GM12878 (cell line): ENCODE results near the gene C3. TPM values are rescaled to one million over a fixed set of nuclear protein-coding genes. Genes with fewer than 3 reads are reported as not detected.

Experiments used
- ATAC-seq: fragments of 200-7000 bp; cut with Tn5 transposase; 3 replicates; pipeline ENCODE4 v1.9.1; 2020; ENCODE audit warnings: mild to moderate bottlenecking, moderate library complexity
- BruUV-seq: library from RNA; stranded (reverse); fragments of 400-500 nt; replicated peaks from 2 replicates; lab custom pipeline; 2021; lab: Mats Ljungman, UMichigan
- CTCF ChIA-PET: fragments of 300-600 bp; sonication (Branson Sonifier 250); formaldehyde crosslinking; extraction: SDS; loops from one replicate; lab custom pipeline; 2021; ENCODE audit warnings: inconsistent platforms; lab: Yijun Ruan, JAX
- POLR2A ChIA-PET: fragments of 350-600 bp; formaldehyde crosslinking; extraction: SDS; loops from one replicate; lab custom pipeline; 2021; ENCODE audit warnings: inconsistent platforms; lab: Charles Lee
- RAD21 ChIA-PET: fragments of 300-600 bp; sonication (Branson Sonifier 250); formaldehyde crosslinking; loops from one replicate; lab custom pipeline; 2023; ENCODE audit warnings: antibody characterized with exemption; ENCODE audit not compliant: unreplicated experiment; lab: Charles Lee
- SMC1A ChIA-PET: fragments of 300-600 bp; sonication (Branson Sonifier 250); formaldehyde crosslinking; loops from one replicate; lab custom pipeline; 2023; ENCODE audit not compliant: unreplicated experiment, uncharacterized antibody; lab: Charles Lee
- DNase-seq: peaks from one replicate; pipeline ENCODE4 v3.0.0-alpha.2; 2011; ENCODE audit warnings: low read depth, low spot score
- FAIRE-seq: peaks from 3 replicates; lab custom pipeline; 2011; peaks lifted over from hg19 to GRCh38; lab: Jason Lieb, UNC
- H2AFZ ChIP-seq: 2 replicates; pipeline ENCODE4 v1.6.0; 2011; ENCODE audit warnings: low read depth, low read length, control low read depth; ENCODE audit not compliant: control insufficient read depth
- H3K27ac ChIP-seq: 2 replicates; pipeline ENCODE4 v1.5.1; 2011; ENCODE audit warnings: control low read depth; ENCODE audit not compliant: control insufficient read depth, insufficient read depth
- H3K27me3 ChIP-seq, 2 experiments: replicated peaks in 1 of 2; 2 replicates each; pipeline versions ENCODE4 v1.6.0 to v1.6.1; 2011; ENCODE audit warnings: low read length in 1 of 2; ENCODE audit not compliant: control insufficient read depth in 2 of 2, insufficient read depth in 2 of 2
- H3K36me3 ChIP-seq, 2 experiments: 2 replicates each; pipeline ENCODE4 v1.5.1; 2011; ENCODE audit warnings: low read length in 1 of 2; ENCODE audit not compliant: control insufficient read depth in 2 of 2, insufficient read depth in 2 of 2
- H3K4me1 ChIP-seq: 2 replicates; pipeline ENCODE4 v1.6.1; 2011; ENCODE audit warnings: mild to moderate bottlenecking, low read length, moderate library complexity, mixed read lengths; ENCODE audit not compliant: control insufficient read depth, insufficient read depth
- H3K4me2 ChIP-seq: 2 replicates; pipeline ENCODE4 v1.6.0; 2011; ENCODE audit warnings: control low read depth; ENCODE audit not compliant: control insufficient read depth, insufficient read depth
- H3K4me3 ChIP-seq: fragments of 200-600 bp; sonication (generic); 2 replicates; pipeline ENCODE4 v1.5.1; 2016
- H3K79me2 ChIP-seq: 2 replicates; pipeline ENCODE4 v1.6.0; 2011; ENCODE audit warnings: low read length; ENCODE audit not compliant: control insufficient read depth, insufficient read depth
- H3K9ac ChIP-seq: 2 replicates; pipeline ENCODE4 v1.8.0; 2011; ENCODE audit warnings: low read length, control low read depth, mixed read lengths; ENCODE audit not compliant: control insufficient read depth, insufficient read depth
- H3K9me3 ChIP-seq: replicated peaks from 3 replicates; pipeline ENCODE4 v1.5.1; 2011; ENCODE audit warnings: mild to moderate bottlenecking, low read length; ENCODE audit not compliant: control insufficient read depth, insufficient read depth
- H4K20me1 ChIP-seq: 2 replicates; pipeline ENCODE4 v1.6.0; 2011; ENCODE audit not compliant: control insufficient read depth, insufficient read depth
- CEBPZ ChIP-seq: fragments of 150-350 bp; IDR thresholded peaks from 2 replicates; pipeline ENCODE4 v1.6.1; 2016; ENCODE audit warnings: low read depth, low read length
- KAT2A ChIP-seq: conservative IDR thresholded peaks from 2 replicates; pipeline ENCODE4 v1.6.1; 2011; ENCODE audit warnings: low read depth, low read length; ENCODE audit not compliant: control insufficient read depth
- LARP7 ChIP-seq: fragments of 450-650 bp; IDR thresholded peaks from 2 replicates; pipeline ENCODE4 v1.6.1; 2017; ENCODE audit warnings: mild to moderate bottlenecking
- NBN ChIP-seq: fragments of 450-650 bp; IDR thresholded peaks from 2 replicates; pipeline ENCODE4 v1.6.1; 2016
- NFYA ChIP-seq: IDR thresholded peaks from 2 replicates; pipeline ENCODE4 v1.6.1; 2011; ENCODE audit warnings: low read depth, mild to moderate bottlenecking, low read length, improper control_type of control experiment, borderline replicate concordance
- NFYB ChIP-seq: IDR thresholded peaks from 2 replicates; pipeline ENCODE4 v1.6.1; 2011; ENCODE audit warnings: low read depth, mild to moderate bottlenecking, low read length, improper control_type of control experiment, moderate library complexity; ENCODE audit not compliant: insufficient read depth
- NR2C1 ChIP-seq: fragments of 450-650 bp; IDR thresholded peaks from 2 replicates; pipeline ENCODE4 v1.6.1; 2017; ENCODE audit warnings: antibody characterized with exemption, mild to moderate bottlenecking, moderate library complexity
- RELA ChIP-seq: fragments of 450-650 bp; IDR thresholded peaks from 2 replicates; pipeline ENCODE4 v1.8.0; 2014; ENCODE audit warnings: borderline replicate concordance; ENCODE audit not compliant: partially characterized antibody
- SREBF2 ChIP-seq: IDR thresholded peaks from 2 replicates; pipeline ENCODE4 v1.6.1; 2012; ENCODE audit warnings: mild to moderate bottlenecking, low read length
- TAF1 ChIP-seq: IDR thresholded peaks from 2 replicates; pipeline ENCODE4 v1.6.1; 2011; ENCODE audit warnings: mild to moderate bottlenecking, low read depth, low read length, borderline replicate concordance
- WGBS: methylation state at CpG from one replicate; pipeline ENCODE4 v1.1.6; 2016; ENCODE audit warnings: low lambda C conversion rate; ENCODE audit not compliant: insufficient replicate concordance, insufficient coverage; ENCODE audit errors: missing lambda C conversion rate; 5-methylcytosine and 5-hydroxymethylcytosine counted together
- in situ Hi-C: fragments of 300-500 bp; cut with MboI; formaldehyde crosslinking; loops from 9 replicates; pipeline ENCODE4 v1.14.3; 2018; ENCODE audit warnings: mixed read lengths
- intact Hi-C: fragments of 100-400 bp; cut with micrococcal nuclease; formaldehyde crosslinking; loops from one replicate; pipeline ENCODE4 v1.14.2; 2022; ENCODE audit not compliant: unreplicated experiment
- polyA plus RNA-seq, 11 experiments: library from polyadenylated mRNA; depleted of rRNA in 4 of 11; unstranded in 6 of 11; stranded (reverse) in 5 of 11; fragments of >200 nt; fragmentation: Nextera tagmentation in 4 of 11; fragmentation: Illumina TruSeq in 1 of 11; extraction: Ambion mirVana in 4 of 11; extraction: Trizol in 1 of 11; gene quantifications; 1 replicate in 1 of 11; 2 replicates in 10 of 11; pipeline versions ENCODE4 v1.2.1 to v1.2.3, GENCODE V29; 2011 to 2016; ENCODE audit warnings: inconsistent platforms in 2 of 11, missing spikeins in 2 of 11, low read depth in 1 of 11
- total RNA-seq, 4 experiments: library from RNA; depleted of rRNA in 3 of 4; stranded (reverse); fragments of >200 nt in 3 of 4; fragmentation: Illumina TruSeq in 1 of 4; extraction: Trizol in 1 of 4; gene quantifications; 2 replicates each; pipeline versions ENCODE4 v1.2.1 to v1.2.3, GENCODE V29; 2013 to 2021
- TF ChIP-seq, protein P1 (sequence below): IDR thresholded peaks from 2 replicates; pipeline ENCODE4 v1.6.1; 2012; ENCODE audit warnings: low read length, inconsistent platforms
- TF ChIP-seq, protein P2 (sequence below): IDR thresholded peaks from 2 replicates; pipeline ENCODE4 v1.6.1; 2012; ENCODE audit warnings: mild to moderate bottlenecking, low read depth, low read length

The C3 gene
- total and polyA plus RNA-seq, 10 of the 15 experiments (the other 5 are each of a cell fraction or from before 2014, with no cell fraction given), result 0.20 to 6.7 (median 0.72) TPM

DNA sequence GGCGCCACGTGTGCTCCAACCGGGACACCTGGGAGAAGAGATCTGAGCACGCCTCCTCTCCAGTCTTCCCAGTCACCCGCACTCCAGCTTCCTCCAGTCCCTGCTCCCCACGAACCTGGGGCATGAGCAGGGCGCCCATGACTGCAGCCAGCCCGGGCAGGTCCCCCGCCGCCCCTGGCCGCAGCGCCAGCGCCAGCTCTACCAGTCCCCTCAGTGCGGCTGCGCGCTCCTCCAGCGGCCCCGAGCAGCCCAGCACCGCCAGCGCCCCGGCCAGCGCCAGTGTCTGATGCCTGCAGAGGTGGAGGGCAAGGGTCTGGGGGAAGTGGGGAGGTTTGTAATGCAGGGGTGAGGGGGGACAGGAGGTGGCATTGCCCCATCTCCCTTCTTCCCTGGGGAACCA lies 33.7 kb upstream of the C3 start:
- no peaks in the 10 kb centered on the region; the same call in 1 of the 2 replicates for H3K79me2 ChIP-seq
- FAIRE-seq (no peak), DNase-seq (no peak), ATAC-seq (no peak)
- ChIA-PET CTCF (interaction anchor here (1.2 kb wide), 1 partner anchor 11 kb away, joined by 4 read pairs; no protein-coding TSS in a partner anchor), POLR2A (no interaction called here), SMC1A (no interaction called here), RAD21 (no interaction called here)
- H3K4me1 ChIP-seq, result peaks cover 18% of the 10 kb centered on the region
- no peak overlapping the region for H3K4me3 ChIP-seq
- H4K20me1 ChIP-seq, result no peaks in the 10 kb centered on the region
- BruUV-seq, result no TSS peak
- in situ Hi-C loops, result no loop called here
- peak overlapping the region; percentile 92 for H3K4me2 ChIP-seq
- WGBS, result over 99% methylated on average over 19 of the region's 22 CpGs
- H3K36me3 ChIP-seq, result peaks cover 9 to 12% of the 10 kb centered on the region in 2 experiments
- H3K9ac ChIP-seq, result no peak overlapping the region
- H3K27ac ChIP-seq, result no peak overlapping the region
- intact Hi-C loops, result loop anchor here (5.0 kb wide), 2 partner anchors 108 to 122 kb away; no protein-coding TSS in a partner anchor
- no peaks in the 10 kb centered on the region for H3K27me3 ChIP-seq
- no peak overlapping the region for H2AFZ ChIP-seq
- H3K9me3 ChIP-seq, result no peaks in the 10 kb centered on the region
- TF ChIP-seq RELA (no peak), NFYA (no peak), NR2C1 (no peak), TAF1 (no peak), CEBPZ (no peak), NBN (no peak), SREBF2 (no peak), NFYB (no peak), KAT2A (no peak), LARP7 (no peak)
- TF ChIP-seq, protein P1, sequence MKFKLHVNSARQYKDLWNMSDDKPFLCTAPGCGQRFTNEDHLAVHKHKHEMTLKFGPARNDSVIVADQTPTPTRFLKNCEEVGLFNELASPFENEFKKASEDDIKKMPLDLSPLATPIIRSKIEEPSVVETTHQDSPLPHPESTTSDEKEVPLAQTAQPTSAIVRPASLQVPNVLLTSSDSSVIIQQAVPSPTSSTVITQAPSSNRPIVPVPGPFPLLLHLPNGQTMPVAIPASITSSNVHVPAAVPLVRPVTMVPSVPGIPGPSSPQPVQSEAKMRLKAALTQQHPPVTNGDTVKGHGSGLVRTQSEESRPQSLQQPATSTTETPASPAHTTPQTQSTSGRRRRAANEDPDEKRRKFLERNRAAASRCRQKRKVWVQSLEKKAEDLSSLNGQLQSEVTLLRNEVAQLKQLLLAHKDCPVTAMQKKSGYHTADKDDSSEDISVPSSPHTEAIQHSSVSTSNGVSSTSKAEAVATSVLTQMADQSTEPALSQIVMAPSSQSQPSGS, result no peak
- TF ChIP-seq, protein P2, sequence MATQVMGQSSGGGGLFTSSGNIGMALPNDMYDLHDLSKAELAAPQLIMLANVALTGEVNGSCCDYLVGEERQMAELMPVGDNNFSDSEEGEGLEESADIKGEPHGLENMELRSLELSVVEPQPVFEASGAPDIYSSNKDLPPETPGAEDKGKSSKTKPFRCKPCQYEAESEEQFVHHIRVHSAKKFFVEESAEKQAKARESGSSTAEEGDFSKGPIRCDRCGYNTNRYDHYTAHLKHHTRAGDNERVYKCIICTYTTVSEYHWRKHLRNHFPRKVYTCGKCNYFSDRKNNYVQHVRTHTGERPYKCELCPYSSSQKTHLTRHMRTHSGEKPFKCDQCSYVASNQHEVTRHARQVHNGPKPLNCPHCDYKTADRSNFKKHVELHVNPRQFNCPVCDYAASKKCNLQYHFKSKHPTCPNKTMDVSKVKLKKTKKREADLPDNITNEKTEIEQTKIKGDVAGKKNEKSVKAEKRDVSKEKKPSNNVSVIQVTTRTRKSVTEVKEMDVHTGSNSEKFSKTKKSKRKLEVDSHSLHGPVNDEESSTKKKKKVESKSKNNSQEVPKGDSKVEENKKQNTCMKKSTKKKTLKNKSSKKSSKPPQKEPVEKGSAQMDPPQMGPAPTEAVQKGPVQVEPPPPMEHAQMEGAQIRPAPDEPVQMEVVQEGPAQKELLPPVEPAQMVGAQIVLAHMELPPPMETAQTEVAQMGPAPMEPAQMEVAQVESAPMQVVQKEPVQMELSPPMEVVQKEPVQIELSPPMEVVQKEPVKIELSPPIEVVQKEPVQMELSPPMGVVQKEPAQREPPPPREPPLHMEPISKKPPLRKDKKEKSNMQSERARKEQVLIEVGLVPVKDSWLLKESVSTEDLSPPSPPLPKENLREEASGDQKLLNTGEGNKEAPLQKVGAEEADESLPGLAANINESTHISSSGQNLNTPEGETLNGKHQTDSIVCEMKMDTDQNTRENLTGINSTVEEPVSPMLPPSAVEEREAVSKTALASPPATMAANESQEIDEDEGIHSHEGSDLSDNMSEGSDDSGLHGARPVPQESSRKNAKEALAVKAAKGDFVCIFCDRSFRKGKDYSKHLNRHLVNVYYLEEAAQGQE, result no peak
